DND-41 (cell line): Measurements from ENCODE around the gene SPO11.

Experiments
- ATAC-seq: fragments of 200-7000 bp; cut with Tn5 transposase; 3 replicates; pipeline ENCODE4 v1.9.1; 2021; ENCODE audit warnings: low read depth; ENCODE audit not compliant: insufficient read depth
- DNase-seq: peaks from one replicate; pipeline ENCODE4 v3.0.0-alpha.2; 2020
- H2AFZ ChIP-seq: 2 replicates; pipeline ENCODE4 v1.6.0; 2012; ENCODE audit warnings: low read depth, low read length
- H3K27ac ChIP-seq: 2 replicates; pipeline ENCODE4 v1.5.1; 2012; ENCODE audit warnings: low read length, inconsistent platforms
- H3K27me3 ChIP-seq: fragments of 200-600 bp; sonication (generic); 2 replicates; pipeline ENCODE4 v1.6.0; 2012; ENCODE audit warnings: low read length, mild to moderate bottlenecking, inconsistent platforms; ENCODE audit not compliant: insufficient read depth, poor library complexity
- H3K36me3 ChIP-seq: 2 replicates; pipeline ENCODE4 v1.5.1; 2012; ENCODE audit warnings: low read length, inconsistent platforms; ENCODE audit not compliant: insufficient read depth
- H3K4me1 ChIP-seq: 2 replicates; pipeline ENCODE4 v1.5.1; 2012; ENCODE audit warnings: mild to moderate bottlenecking, low read length; ENCODE audit not compliant: insufficient read depth
- H3K4me2 ChIP-seq: 2 replicates; pipeline ENCODE4 v1.6.0; 2012; ENCODE audit warnings: mild to moderate bottlenecking, moderate library complexity, low read length, inconsistent platforms; ENCODE audit not compliant: insufficient read depth
- H3K4me3 ChIP-seq, 2 experiments: fragments of 200-600 bp in 1 of 2; shearing (Covaris generic) in 1 of 2; 2 replicates each; pipeline ENCODE4 v1.5.1; 2012 to 2016; ENCODE audit warnings: inconsistent platforms in 2 of 2, low read length in 2 of 2, mild to moderate bottlenecking in 2 of 2, low read depth in 1 of 2, moderate library complexity in 1 of 2
- H3K79me2 ChIP-seq: 2 replicates; pipeline ENCODE4 v1.6.0; 2012; ENCODE audit warnings: low read length, inconsistent platforms; ENCODE audit not compliant: insufficient read depth
- H3K9ac ChIP-seq: 2 replicates; pipeline ENCODE4 v1.6.0; 2012; ENCODE audit warnings: low read depth, mild to moderate bottlenecking, inconsistent platforms, low read length, moderate library complexity
- H3K9me3 ChIP-seq: 2 replicates; pipeline ENCODE4 v1.5.1; 2012; ENCODE audit warnings: low read length, moderate library complexity, mild to moderate bottlenecking, inconsistent platforms; ENCODE audit not compliant: insufficient read depth, severe bottlenecking
- H4K20me1 ChIP-seq: 2 replicates; pipeline ENCODE4 v1.6.0; 2012; ENCODE audit warnings: low read length; ENCODE audit not compliant: insufficient read depth
- CTCF ChIP-seq: IDR thresholded peaks from 2 replicates; pipeline ENCODE4 v1.5.1; 2012; ENCODE audit warnings: borderline replicate concordance, low read length, moderate library complexity, mild to moderate bottlenecking; ENCODE audit not compliant: poor library complexity, severe bottlenecking; ENCODE audit errors: extremely low read depth
- EZH2 ChIP-seq: IDR thresholded peaks from 3 replicates; pipeline ENCODE4 v1.6.1; 2012; ENCODE audit warnings: borderline replicate concordance, low read depth, mild to moderate bottlenecking, moderate library complexity, low read length, inconsistent platforms; ENCODE audit not compliant: severe bottlenecking

SPO11 gene

GRCh38 chr20:57282670-57283361 lies 46.8 kb upstream of the SPO11 start:
- H3K79me2 ChIP-seq, result no peaks in the 10 kb centered on the region
- no peak overlapping the region for H3K4me2 ChIP-seq
- no peak overlapping the region for H3K4me3 ChIP-seq
- ATAC-seq (no peak), DNase-seq (no peak)
- no peak overlapping the region for H3K27ac ChIP-seq
- no peak for TF ChIP-seq EZH2
- no peak for TF ChIP-seq CTCF
- H3K4me1 ChIP-seq, result no peaks in the 10 kb centered on the region
- H2AFZ ChIP-seq, result no peak overlapping the region
- no peak overlapping the region for H3K9ac ChIP-seq
- H3K9me3 ChIP-seq, result no peaks in the 10 kb centered on the region
- no peaks in the 10 kb centered on the region for H3K36me3 ChIP-seq
- peaks cover 11% of the 10 kb centered on the region for H3K27me3 ChIP-seq
- H4K20me1 ChIP-seq, result peaks cover 6% of the 10 kb centered on the region; the same call in 1 of the 2 replicates

- H4K20me1 ChIP-seq, result peaks cover 6% of the 10 kb centered on the region; the same call in 1 of the 2 replicates
- no peaks in the 10 kb centered on the region for H3K79me2 ChIP-seq
- H3K36me3 ChIP-seq, result no peaks in the 10 kb centered on the region
- no peak overlapping the region for H3K4me2 ChIP-seq
- no peak overlapping the region for H2AFZ ChIP-seq
- DNase-seq (no peak), ATAC-seq (no peak)
- no peak overlapping the region for H3K27ac ChIP-seq
- no peaks in the 10 kb centered on the region for H3K9me3 ChIP-seq
- no peaks in the 10 kb centered on the region for H3K4me1 ChIP-seq
- no peak for TF ChIP-seq EZH2
- TF ChIP-seq CTCF, result no peak
- H3K4me3 ChIP-seq, result no peak overlapping the region
- H3K9ac ChIP-seq, result no peak overlapping the region
- H3K27me3 ChIP-seq, result peaks cover 14% of the 10 kb centered on the region
Observed at GRCh38 chr20:57283860-57284259, 45.7 kb upstream of the SPO11 start.

GRCh38 chr20:57287007-57287880 lies 42.4 kb upstream of the SPO11 start:
- ATAC-seq (no peak), DNase-seq (no peak)
- H3K4me3 ChIP-seq, result no peak overlapping the region
- H3K4me1 ChIP-seq, result no peaks in the 10 kb centered on the region
- TF ChIP-seq CTCF (no peak), EZH2 (no peak)
- H2AFZ ChIP-seq, result no peak overlapping the region
- peaks cover 38% of the 10 kb centered on the region for H3K27me3 ChIP-seq
- H3K9ac ChIP-seq, result no peak overlapping the region
- H4K20me1 ChIP-seq, result peaks cover 8% of the 10 kb centered on the region; the same call in 1 of the 2 replicates
- H3K4me2 ChIP-seq, result no peak overlapping the region
- H3K27ac ChIP-seq, result no peak overlapping the region
- H3K9me3 ChIP-seq, result no peaks in the 10 kb centered on the region
- no peaks in the 10 kb centered on the region for H3K36me3 ChIP-seq
- no peaks in the 10 kb centered on the region for H3K79me2 ChIP-seq
